ENCODE results near the gene SUOX.

GRCh38 chr12:55969356-55969755 lies 27.7 kb upstream of the SUOX start:
- TF ChIP-seq, protein P1, sequence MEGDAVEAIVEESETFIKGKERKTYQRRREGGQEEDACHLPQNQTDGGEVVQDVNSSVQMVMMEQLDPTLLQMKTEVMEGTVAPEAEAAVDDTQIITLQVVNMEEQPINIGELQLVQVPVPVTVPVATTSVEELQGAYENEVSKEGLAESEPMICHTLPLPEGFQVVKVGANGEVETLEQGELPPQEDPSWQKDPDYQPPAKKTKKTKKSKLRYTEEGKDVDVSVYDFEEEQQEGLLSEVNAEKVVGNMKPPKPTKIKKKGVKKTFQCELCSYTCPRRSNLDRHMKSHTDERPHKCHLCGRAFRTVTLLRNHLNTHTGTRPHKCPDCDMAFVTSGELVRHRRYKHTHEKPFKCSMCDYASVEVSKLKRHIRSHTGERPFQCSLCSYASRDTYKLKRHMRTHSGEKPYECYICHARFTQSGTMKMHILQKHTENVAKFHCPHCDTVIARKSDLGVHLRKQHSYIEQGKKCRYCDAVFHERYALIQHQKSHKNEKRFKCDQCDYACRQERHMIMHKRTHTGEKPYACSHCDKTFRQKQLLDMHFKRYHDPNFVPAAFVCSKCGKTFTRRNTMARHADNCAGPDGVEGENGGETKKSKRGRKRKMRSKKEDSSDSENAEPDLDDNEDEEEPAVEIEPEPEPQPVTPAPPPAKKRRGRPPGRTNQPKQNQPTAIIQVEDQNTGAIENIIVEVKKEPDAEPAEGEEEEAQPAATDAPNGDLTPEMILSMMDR (IDR thresholded peaks at IDR 0.05; ENCODE audit: low read depth, low read length): no peak
- TF ChIP-seq EZH2phosphoT487 (IDR thresholded peaks at IDR 0.05; ENCODE audit: low read depth): no peak
